ENCODE data around the gene ITM2A. TPM values are rescaled to one million over a fixed set of nuclear protein-coding genes. Genes with fewer than 3 reads are reported as not detected.

The ITM2A gene
- total RNA-seq: 333 TPM

- DNase-seq: peak; percentile 87
Measured at GRCh38 chrX:79366873-79367749, at the start of gene ITM2A. TSS of gene ITM2A (minus strand) at chrX:79367334. CDS start at chrX:79367215, 119 bp downstream.

GRCh38 chrX:79415056-79415455 is 47.9 kb upstream of the ITM2A start:
- DNase-seq: no peak

- DNase-seq: no peak
Measured at GRCh38 chrX:79413963-79414362, 46.8 kb upstream of the ITM2A start.

GRCh38 chrX:79412972-79413371 is 45.8 kb upstream of the ITM2A start:
- peak; percentile 58 for DNase-seq

- peak; percentile 20 for DNase-seq
Measured at GRCh38 chrX:79412166-79412565, 45.0 kb upstream of the ITM2A start.

- no peak for DNase-seq
Measured at GRCh38 chrX:79409657-79410056, 42.5 kb upstream of the ITM2A start.

GRCh38 chrX:79408623-79409322 is 41.6 kb upstream of the ITM2A start:
- no peak for DNase-seq

GRCh38 chrX:79400623-79401022 is 33.5 kb upstream of the ITM2A start:
- DNase-seq: no peak

GRCh38 chrX:79375340-79375739 is 8.2 kb upstream of the ITM2A start:
- DNase-seq: no peak

GRCh38 chrX:79371640-79372039 is 4.5 kb upstream of the ITM2A start:
- no peak for DNase-seq

- peak; percentile 77 for DNase-seq
Measured at GRCh38 chrX:79371101-79371500, 4.0 kb upstream of the ITM2A start.

- DNase-seq: no peak
Measured at GRCh38 chrX:79369871-79370270, 2.7 kb upstream of the ITM2A start.

GRCh38 chrX:79368441-79368840 is 1.3 kb upstream of the ITM2A start:
- no peak for DNase-seq

- DNase-seq: no peak
Measured at GRCh38 chrX:79367907-79368306, 773 bp upstream of the ITM2A start.

GRCh38 chrX:79366556-79366872 is 620 bp downstream of the ITM2A start:
- peak; percentile 20 for DNase-seq

- DNase-seq: peak; percentile 24
Measured at GRCh38 chrX:79365591-79365990, 1.5 kb downstream of the ITM2A start.

- no peak for DNase-seq
Measured at GRCh38 chrX:79364306-79364705, 2.8 kb downstream of the ITM2A start.

- DNase-seq: no peak
Measured at GRCh38 chrX:79361192-79361870, 5.8 kb downstream of the ITM2A start.

- DNase-seq: no peak
Measured at GRCh38 chrX:79336869-79337815, 30.0 kb downstream of the ITM2A start.

- no peak for DNase-seq
Measured at GRCh38 chrX:79330022-79330421, 37.1 kb downstream of the ITM2A start.

- DNase-seq: no peak
Measured at GRCh38 chrX:79325263-79325958, 41.7 kb downstream of the ITM2A start.

Measured in tongue (tissue), 2 donors.